ENCODE results near the gene UBE2J2.

DNA sequence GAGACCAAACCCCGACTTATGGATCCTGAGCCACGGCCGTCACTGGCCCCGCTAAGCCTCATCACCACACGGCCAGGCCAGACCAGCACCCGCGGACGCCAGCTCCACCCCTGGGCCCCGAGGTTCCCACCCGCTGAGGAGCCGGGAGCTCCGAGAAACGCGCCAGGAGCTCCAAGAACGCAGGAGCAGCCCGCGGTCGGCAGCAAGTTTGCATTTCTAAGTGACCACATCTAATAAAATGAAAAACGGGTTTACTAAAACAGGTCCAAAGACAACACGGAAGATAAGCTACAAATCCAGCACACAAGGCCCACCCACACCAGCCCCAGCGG is 19.0 kb downstream of the UBE2J2 start:
- TF ChIP-seq, protein P1, sequence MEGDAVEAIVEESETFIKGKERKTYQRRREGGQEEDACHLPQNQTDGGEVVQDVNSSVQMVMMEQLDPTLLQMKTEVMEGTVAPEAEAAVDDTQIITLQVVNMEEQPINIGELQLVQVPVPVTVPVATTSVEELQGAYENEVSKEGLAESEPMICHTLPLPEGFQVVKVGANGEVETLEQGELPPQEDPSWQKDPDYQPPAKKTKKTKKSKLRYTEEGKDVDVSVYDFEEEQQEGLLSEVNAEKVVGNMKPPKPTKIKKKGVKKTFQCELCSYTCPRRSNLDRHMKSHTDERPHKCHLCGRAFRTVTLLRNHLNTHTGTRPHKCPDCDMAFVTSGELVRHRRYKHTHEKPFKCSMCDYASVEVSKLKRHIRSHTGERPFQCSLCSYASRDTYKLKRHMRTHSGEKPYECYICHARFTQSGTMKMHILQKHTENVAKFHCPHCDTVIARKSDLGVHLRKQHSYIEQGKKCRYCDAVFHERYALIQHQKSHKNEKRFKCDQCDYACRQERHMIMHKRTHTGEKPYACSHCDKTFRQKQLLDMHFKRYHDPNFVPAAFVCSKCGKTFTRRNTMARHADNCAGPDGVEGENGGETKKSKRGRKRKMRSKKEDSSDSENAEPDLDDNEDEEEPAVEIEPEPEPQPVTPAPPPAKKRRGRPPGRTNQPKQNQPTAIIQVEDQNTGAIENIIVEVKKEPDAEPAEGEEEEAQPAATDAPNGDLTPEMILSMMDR (IDR thresholded peaks at IDR 0.05), result no peak
- no peak for TF ChIP-seq POLR2A (IDR thresholded peaks at IDR 0.05)
